Measurements from ENCODE around the gene RAB35. TPM values are rescaled to one million over a fixed set of nuclear protein-coding genes. Genes with fewer than 3 reads are reported as not detected.
"Not testable (repeated sequence)": the region's sequence is repeated elsewhere in the genome, so short reads cannot be mapped to it uniquely, and the experiment has no call there.

Gene RAB35
- total and polyA plus RNA-seq, 4 donors, result 22.1 to 51.8 (median 37.1) TPM

DNA sequence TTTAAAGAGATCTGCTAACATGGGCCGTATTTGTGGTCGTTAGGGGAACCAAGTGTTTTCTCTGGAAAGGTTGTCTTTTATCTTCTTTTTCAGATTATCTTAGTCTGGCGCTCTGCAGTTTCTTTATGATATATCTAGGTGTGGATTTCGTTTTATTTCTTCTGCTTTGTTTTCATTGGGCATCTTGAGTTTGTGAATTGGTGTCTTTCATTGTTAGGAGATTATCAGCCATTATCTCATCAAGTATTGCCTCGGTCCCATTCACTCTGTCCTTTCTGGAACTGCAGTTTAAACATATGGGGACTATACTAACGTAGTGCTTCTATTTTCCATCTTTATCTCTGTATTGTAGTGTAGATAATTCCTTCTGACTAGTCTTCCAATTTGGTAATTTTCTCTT is 67.1 kb downstream of the RAB35 start:
- ATAC-seq (ENCODE audit: insufficient read depth, low FRiP score), result no peak
- 86 to 89% methylated on average over 6 of the region's 6 CpGs for WGBS, 2 donors
- Histone ChIP-seq H3K9me3 (ENCODE audit: control insufficient read depth in 4 of 4, insufficient read depth in 3 of 4, low read length in 3 of 4) (no peaks in the 10 kb centered on the region), H3K9ac (ENCODE audit: insufficient read depth in 1 of 2, low read length in 2 of 2) (no peak overlapping the region), H3K27ac (ENCODE audit: low read depth in 1 of 2, low read length in 1 of 2) (no peak overlapping the region), H3K4me3 (no peak overlapping the region), H3K4me1 (ENCODE audit: control insufficient read depth in 5 of 5, insufficient read depth in 5 of 5, low read length in 5 of 5) (no peaks in the 10 kb centered on the region), H3K36me3 (ENCODE audit: control insufficient read depth in 4 of 4, insufficient read depth in 4 of 4, low read length in 4 of 4) (no peaks in the 10 kb centered on the region), H3K27me3 (ENCODE audit: control insufficient read depth in 3 of 3, insufficient read depth in 3 of 3, low read length in 2 of 3) (no peaks in the 10 kb centered on the region)
- TF ChIP-seq, protein P1, sequence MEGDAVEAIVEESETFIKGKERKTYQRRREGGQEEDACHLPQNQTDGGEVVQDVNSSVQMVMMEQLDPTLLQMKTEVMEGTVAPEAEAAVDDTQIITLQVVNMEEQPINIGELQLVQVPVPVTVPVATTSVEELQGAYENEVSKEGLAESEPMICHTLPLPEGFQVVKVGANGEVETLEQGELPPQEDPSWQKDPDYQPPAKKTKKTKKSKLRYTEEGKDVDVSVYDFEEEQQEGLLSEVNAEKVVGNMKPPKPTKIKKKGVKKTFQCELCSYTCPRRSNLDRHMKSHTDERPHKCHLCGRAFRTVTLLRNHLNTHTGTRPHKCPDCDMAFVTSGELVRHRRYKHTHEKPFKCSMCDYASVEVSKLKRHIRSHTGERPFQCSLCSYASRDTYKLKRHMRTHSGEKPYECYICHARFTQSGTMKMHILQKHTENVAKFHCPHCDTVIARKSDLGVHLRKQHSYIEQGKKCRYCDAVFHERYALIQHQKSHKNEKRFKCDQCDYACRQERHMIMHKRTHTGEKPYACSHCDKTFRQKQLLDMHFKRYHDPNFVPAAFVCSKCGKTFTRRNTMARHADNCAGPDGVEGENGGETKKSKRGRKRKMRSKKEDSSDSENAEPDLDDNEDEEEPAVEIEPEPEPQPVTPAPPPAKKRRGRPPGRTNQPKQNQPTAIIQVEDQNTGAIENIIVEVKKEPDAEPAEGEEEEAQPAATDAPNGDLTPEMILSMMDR (IDR thresholded peaks at IDR 0.05; ENCODE audit: control extremely low read depth, extremely low read depth), result no peak
- no peak for DNase-seq

GRCh38 chr12:120048263-120048662 is 68.3 kb downstream of the RAB35 start:
- Histone ChIP-seq H3K4me3 (no peak overlapping the region), H3K4me1 (ENCODE audit: control insufficient read depth in 5 of 5, insufficient read depth in 5 of 5, low read length in 5 of 5) (no peaks in the 10 kb centered on the region), H3K9me3 (ENCODE audit: control insufficient read depth in 4 of 4, insufficient read depth in 3 of 4, low read length in 3 of 4) (no peaks in the 10 kb centered on the region), H3K9ac (ENCODE audit: insufficient read depth in 1 of 2, low read length in 2 of 2) (no peak overlapping the region), H3K27me3 (ENCODE audit: control insufficient read depth in 3 of 3, insufficient read depth in 3 of 3, low read length in 2 of 3) (no peaks in the 10 kb centered on the region), H3K27ac (ENCODE audit: low read depth in 1 of 2, low read length in 1 of 2) (no peak overlapping the region), H3K36me3 (ENCODE audit: control insufficient read depth in 4 of 4, insufficient read depth in 4 of 4, low read length in 4 of 4) (no peaks in the 10 kb centered on the region)
- TF ChIP-seq, protein P1 (IDR thresholded peaks at IDR 0.05; ENCODE audit: control extremely low read depth, extremely low read depth), result no peak
- no peak for DNase-seq
- ATAC-seq (ENCODE audit: insufficient read depth, low FRiP score), result no peak

- ATAC-seq (ENCODE audit: insufficient read depth, low FRiP score), result no peak
- H3K4me1 ChIP-seq (ENCODE audit: control insufficient read depth in 5 of 5, insufficient read depth in 5 of 5, low read length in 5 of 5), result no peaks in the 10 kb centered on the region
- no peaks in the 10 kb centered on the region for H3K27me3 ChIP-seq (ENCODE audit: control insufficient read depth in 3 of 3, insufficient read depth in 3 of 3, low read length in 2 of 3)
- H3K9me3 ChIP-seq (ENCODE audit: control insufficient read depth in 4 of 4, insufficient read depth in 3 of 4, low read length in 3 of 4), result no peaks in the 10 kb centered on the region
- 97 to 100% methylated on average over 1 of the region's 1 CpG for WGBS, 2 donors
- H3K4me3 ChIP-seq, result no peak overlapping the region
- DNase-seq, result no peak
- H3K9ac ChIP-seq (ENCODE audit: insufficient read depth in 1 of 2, low read length in 2 of 2), result no peak overlapping the region
- TF ChIP-seq, protein P1 (IDR thresholded peaks at IDR 0.05; ENCODE audit: control extremely low read depth, extremely low read depth), result no peak
- no peak overlapping the region for H3K27ac ChIP-seq (ENCODE audit: low read depth in 1 of 2, low read length in 1 of 2)
- H3K36me3 ChIP-seq (ENCODE audit: control insufficient read depth in 4 of 4, insufficient read depth in 4 of 4, low read length in 4 of 4), result no peaks in the 10 kb centered on the region
Measured at GRCh38 chr12:120047072-120047471, 69.5 kb downstream of the RAB35 start.

- DNase-seq; H3K4me3 ChIP-seq; H3K27ac ChIP-seq (ENCODE audit: low read depth in 1 of 2, low read length in 1 of 2); H3K9me3 ChIP-seq (ENCODE audit: control insufficient read depth in 4 of 4, insufficient read depth in 3 of 4, low read length in 3 of 4); H3K27me3 ChIP-seq (ENCODE audit: control insufficient read depth in 3 of 3, insufficient read depth in 3 of 3, low read length in 2 of 3); H3K9ac ChIP-seq (ENCODE audit: insufficient read depth in 1 of 2, low read length in 2 of 2); ATAC-seq (ENCODE audit: insufficient read depth, low FRiP score); H3K36me3 ChIP-seq (ENCODE audit: control insufficient read depth in 4 of 4, insufficient read depth in 4 of 4, low read length in 4 of 4); H3K4me1 ChIP-seq (ENCODE audit: control insufficient read depth in 5 of 5, insufficient read depth in 5 of 5, low read length in 5 of 5): not testable (repeated sequence)
- 92% methylated on average over 3 of the region's 5 CpGs for WGBS, 2 donors
Measured at GRCh38 chr12:120045367-120045766, 71.2 kb downstream of the RAB35 start.

Small RNA genes within 50 kb of the gene (small RNA-seq; reads per million reads assigned to genes)
- not detected for gene AC004812.1 (ENCODE audit: low replicate concordance)
- not detected for gene MIR4498 (ENCODE audit: low replicate concordance)

Other genes starting within 250 kb of the RAB35 start
- 10 to 100 TPM; 22.1 to 29.3 TPM for gene CIT, start 239.4 kb downstream of the RAB35 start, total RNA-seq
- 1 to 10 TPM; 5.0 to 7.7 TPM for gene CIT, start 239.4 kb downstream of the RAB35 start, polyA plus RNA-seq
- gene BICDL1, start 127.5 kb downstream of the RAB35 start, total RNA-seq, result 10 to 100 TPM in 1 of 2 donors, 1 to 10 TPM in 1; 5.2 to 20.9 TPM
- 10 to 100 TPM in 1 of 2 donors, 1 to 10 TPM in 1; 6.4 to 23.7 TPM for gene BICDL1, start 127.5 kb downstream of the RAB35 start, polyA plus RNA-seq
- 10 to 100 TPM; 76.4 to 93.6 TPM for gene GCN1, start 78.0 kb upstream of the RAB35 start, total RNA-seq
- 10 to 100 TPM; 19.3 to 29.7 TPM for gene GCN1, start 78.0 kb upstream of the RAB35 start, polyA plus RNA-seq
- gene RPLP0, start 84.4 kb upstream of the RAB35 start, total RNA-seq, result 1,000 to 10,000 TPM; 1,492 to 1,979 TPM
- gene RPLP0, start 84.4 kb upstream of the RAB35 start, polyA plus RNA-seq, result 1,000 to 10,000 TPM; 2,934 to 3,190 TPM
- 100 to 1,000 TPM in 1 of 2 donors, 10 to 100 TPM in 1; 81.1 to 117 TPM for gene PXN, start 149.0 kb upstream of the RAB35 start, total RNA-seq
- 10 to 100 TPM; 81.3 to 100.0 TPM for gene PXN, start 149.0 kb upstream of the RAB35 start, polyA plus RNA-seq
- gene RNU4-2, start 175.2 kb upstream of the RAB35 start, total RNA-seq, result over 10,000 TPM in 1 of 2 donors, under 1 TPM in 1; under 0.01 to 10,045 TPM
- not detected for gene RNU4-2, start 175.2 kb upstream of the RAB35 start, polyA plus RNA-seq
- 1,000 to 10,000 TPM in 1 of 2 donors, under 1 TPM in 1; under 0.01 to 2,200 TPM for gene RNU4-1, start 176.5 kb upstream of the RAB35 start, total RNA-seq
- not detected for gene RNU4-1, start 176.5 kb upstream of the RAB35 start, polyA plus RNA-seq
- 1 to 10 TPM; 1.2 to 5.9 TPM for gene SIRT4, start 185.6 kb upstream of the RAB35 start, total RNA-seq
- gene SIRT4, start 185.6 kb upstream of the RAB35 start, polyA plus RNA-seq, result 1 to 10 TPM in 1 of 2 donors, under 1 TPM in 1; 0.95 to 2.2 TPM
- 10 to 100 TPM in 1 of 2 donors, 1 to 10 TPM in 1; 6.5 to 33.9 TPM for gene PLA2G1B, start 211.0 kb upstream of the RAB35 start, total RNA-seq
- 100 to 1,000 TPM in 1 of 2 donors, 10 to 100 TPM in 1; 24.4 to 193 TPM for gene PLA2G1B, start 211.0 kb upstream of the RAB35 start, polyA plus RNA-seq

Measured in lung (tissue), 13 donors.